Heart right ventricle (tissue), 16 donors: ENCODE measurements around the gene FGF1. TPM values are rescaled to one million over a fixed set of nuclear protein-coding genes. Genes with fewer than 3 reads are reported as not detected.

ENCODE experiments used
- ATAC-seq, 8 donors: fragments of 200-7000 bp; cut with Tn5 transposase; one replicate each; pipeline ENCODE4 v1.9.1; 2020; ENCODE audit warnings: mild to moderate bottlenecking in 8 of 8, moderate library complexity in 8 of 8, moderate number of reproducible peaks in 1 of 8
- DNase-seq, 2 donors: peaks; one replicate each; pipeline ENCODE4 v3.0.0-alpha.2; 2020
- H3K27ac ChIP-seq, 10 donors: fragments of 200-600 bp; sonication (generic) in 2 of 10; one replicate each; pipeline versions ENCODE4 v1.5.0 to v1.8.0; 2020 to 2022; ENCODE audit warnings: mild to moderate bottlenecking in 3 of 10
- H3K27me3 ChIP-seq, 7 donors: fragments of 200-600 bp; one replicate each; pipeline ENCODE4 v1.8.0; 2021 to 2022; ENCODE audit warnings: mild to moderate bottlenecking in 2 of 7
- H3K36me3 ChIP-seq, 9 donors: fragments of 200-600 bp; sonication (generic) in 1 of 9; one replicate each; pipeline versions ENCODE4 v1.5.0 to v1.8.0; 2020 to 2022; ENCODE audit warnings: mild to moderate bottlenecking in 2 of 9
- H3K4me1 ChIP-seq, 9 donors: fragments of 200-600 bp; sonication (generic) in 1 of 9; one replicate each; pipeline versions ENCODE4 v1.5.0 to v1.8.0; 2020 to 2022; ENCODE audit warnings: mild to moderate bottlenecking in 4 of 9
- H3K4me3 ChIP-seq, 10 donors: fragments of 200-600 bp; sonication (generic) in 2 of 10; one replicate each; pipeline versions ENCODE4 v1.5.0 to v1.8.0; 2020 to 2022; ENCODE audit warnings: mild to moderate bottlenecking in 7 of 10, moderate library complexity in 2 of 10
- H3K9me3 ChIP-seq, 11 donors: fragments of 200-600 bp in 10 of 11; sonication (generic) in 2 of 11; one replicate each; pipeline versions ENCODE4 v1.5.0 to v1.8.0; 2013 to 2022; ENCODE audit warnings: mild to moderate bottlenecking in 2 of 11, control low read depth in 1 of 11, moderate library complexity in 1 of 11
- CTCF ChIP-seq, 9 donors: fragments of 200-600 bp; sonication (generic) in 2 of 9; IDR thresholded peaks; one replicate each; pipeline versions ENCODE4 v1.5.0 to v1.8.0; 2021 to 2022; ENCODE audit warnings: antibody characterized with exemption in 9 of 9, mild to moderate bottlenecking in 5 of 9, moderate library complexity in 1 of 9
- WGBS, 2 donors: extraction: QIAGEN DNeasy Blood & Tissue Kit; methylation state at CpG; one replicate each; pipeline ENCODE4 v1.1.7; 2013; ENCODE audit warnings: inconsistent platforms in 1 of 2; 5-methylcytosine and 5-hydroxymethylcytosine counted together
- intact Hi-C, 10 donors: fragments of 100-400 bp; cut with DNase I; formaldehyde crosslinking; loops; one replicate each; pipeline versions ENCODE4 v1.11.1 to v1.14.2; 2022
- polyA plus RNA-seq, 2 donors: library from polyadenylated mRNA; stranded (reverse); fragments of 200-250 nt; gene quantifications; one replicate each; pipeline ENCODE4 v1.2.3, GENCODE V29; 2013
- total RNA-seq, 10 donors: library from RNA; stranded (reverse); fragmentation: NEBNext Ultra II Directional in 3 of 10; extraction: Animal tissue kit (Norgen Biotek cat#: 25700) in 3 of 10; gene quantifications; one replicate each; pipeline versions ENCODE4 v1.2.1 to v1.2.4, GENCODE V29; 2021 to 2023
- donor health status: Arrhythmogenic right ventricular cardiomyopathy.
- donor health status: ischemic (EF 13 %, LVEDD 7.1; RV severe dilation, severe dysfunction).
- donor health status: healthy with polysubstance abuse.
- donor health status: DM: no; HTN: yes; CAD: no.
- donor health status: DM: no; HTN: no; CAD: no.
- donor health status: ischemic (EF 25% LVEDD 6.9; RV normal size, moderate dysfunction).
- donor health status: ischemic (EF 25% LVEDD 5.7; RV mildly dilated, moderate dysfunction).
- donor health status: healthy.
- donor health status: DM: yes; HTN: yes; CAD: no.
- donor health status: Ischemic cardiomyopathy.
- donor health status: ischemic (EF 35%, LVEDD 5.7; RV mildly dilated, moderate dysfunction).
- donor health status: nonischemic (EF 11% LVEDD 7.7; RV severe dilation, severe dysfunction).
- donor health status: DM: yes; HTN: yes; CAD: no.
- donor health status: PGD.
- donor health status: ischemic (EF 29% LVEDD 5.4; RV normal size, mild dysfunction).
- donor health status: nonischemic (EF 23%, LVEDD 6.1; RV moderate dilation, normal function).

The FGF1 gene
- total and polyA plus RNA-seq, 12 donors: 5.1 to 110 (median 53.7) TPM

GRCh38 chr5:142679744-142680143 is 6.1 kb downstream of the FGF1 start:
- DNase-seq (no peak), ATAC-seq (no peak)
- no peak overlapping the region for H3K4me3 ChIP-seq
- no peaks in the 10 kb centered on the region for H3K27me3 ChIP-seq
- intact Hi-C loops: no loop called here
- peaks cover 14 to 54% (median 40%) of the 10 kb centered on the region in 9 donors for H3K4me1 ChIP-seq
- H3K36me3 ChIP-seq: peaks cover 0 to 21% (median 0%) of the 10 kb centered on the region in 9 donors
- H3K27ac ChIP-seq: no peak overlapping the region
- WGBS, 2 donors: 97 to 98% methylated on average over 2 of the region's 2 CpGs
- no peak for TF ChIP-seq CTCF (IDR thresholded peaks at IDR 0.05)
- no peaks in the 10 kb centered on the region for H3K9me3 ChIP-seq

GRCh38 chr5:142678529-142678928 is 7.4 kb downstream of the FGF1 start:
- no peak for ATAC-seq
- Histone ChIP-seq H3K36me3 (peaks cover 0 to 21% (median 0%) of the 10 kb centered on the region in 9 donors), H3K27me3 (no peaks in the 10 kb centered on the region), H3K4me3 (no peak overlapping the region), H3K27ac (no peak overlapping the region), H3K4me1 (peaks cover 16 to 55% (median 39%) of the 10 kb centered on the region in 9 donors), H3K9me3 (no peaks in the 10 kb centered on the region)
- 67 to 85% methylated on average over 4 of the region's 4 CpGs for WGBS, 2 donors
- intact Hi-C loops: no loop called here
- TF ChIP-seq CTCF (IDR thresholded peaks at IDR 0.05): no peak
- no peak for DNase-seq

DNA sequence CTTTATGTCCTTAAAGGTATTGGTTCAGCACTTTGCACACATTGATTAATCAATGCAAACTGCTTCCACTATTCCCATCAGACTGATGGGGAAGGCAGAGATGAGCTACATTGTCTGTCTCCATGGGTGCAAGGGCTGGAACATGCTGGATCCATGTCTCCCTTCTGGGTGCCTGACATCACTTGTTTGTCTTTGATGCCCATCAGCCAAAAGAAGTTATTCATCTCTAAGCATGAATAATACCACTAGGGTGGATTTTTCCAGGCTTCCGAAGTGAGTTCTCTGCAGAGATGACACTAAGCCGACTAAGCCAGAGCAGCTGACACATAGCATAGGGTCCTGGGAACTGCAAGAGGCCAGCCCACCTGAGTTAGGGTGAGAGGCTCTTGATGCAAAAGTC is 8.7 kb downstream of the FGF1 start:
- H3K4me1 ChIP-seq: peaks cover 16 to 45% (median 28%) of the 10 kb centered on the region in 9 donors
- peaks cover 0 to 21% (median 0%) of the 10 kb centered on the region in 9 donors for H3K36me3 ChIP-seq
- no peaks in the 10 kb centered on the region for H3K27me3 ChIP-seq
- ATAC-seq (no peak), DNase-seq (no peak)
- WGBS, 2 donors: 88 to 92% methylated on average over 2 of the region's 2 CpGs
- intact Hi-C loops: no loop called here
- TF ChIP-seq CTCF (IDR thresholded peaks at IDR 0.05): no peak
- H3K27ac ChIP-seq: no peak overlapping the region
- no peaks in the 10 kb centered on the region for H3K9me3 ChIP-seq
- H3K4me3 ChIP-seq: no peak overlapping the region

GRCh38 chr5:142676318-142676717 is 9.6 kb downstream of the FGF1 start:
- H3K27ac ChIP-seq: peak overlapping the region in 2 of 10 donors; percentile 5 to 85
- H3K4me3 ChIP-seq: no peak overlapping the region
- no peak for TF ChIP-seq CTCF (IDR thresholded peaks at IDR 0.05)
- no peak for ATAC-seq
- peaks cover 16 to 52% (median 28%) of the 10 kb centered on the region in 9 donors for H3K4me1 ChIP-seq
- H3K27me3 ChIP-seq: no peaks in the 10 kb centered on the region
- no peaks in the 10 kb centered on the region for H3K9me3 ChIP-seq
- peaks cover 0 to 21% (median 0%) of the 10 kb centered on the region in 9 donors for H3K36me3 ChIP-seq
- no peak for DNase-seq
- WGBS, 2 donors: 70 to 72% methylated on average over 4 of the region's 4 CpGs
- intact Hi-C loops: no loop called here
